ENCODE measurements around the gene WDR5.

The WDR5 gene

GRCh38 chr9:134208981-134209725 lies 73.3 kb downstream of the WDR5 start:
- no peak for DNase-seq (ENCODE audit: low spot score)
